Kidney (tissue), 14 donors: ENCODE data around the gene ZWILCH. TPM values are rescaled to one million over a fixed set of nuclear protein-coding genes. Genes with fewer than 3 reads are reported as not detected.
"Not testable (repeated sequence)": the region's sequence is repeated elsewhere in the genome, so short reads cannot be mapped to it uniquely, and the experiment has no call there.

Source experiments
- DNase-seq, 5 donors: peaks; one replicate each; pipeline ENCODE4 v3.0.0-alpha.2; 2013 to 2020
- FAIRE-seq: peaks from 2 replicates; lab custom pipeline; 2012; peaks lifted over from hg19 to GRCh38; lab: Jason Lieb, UNC
- H3K27ac ChIP-seq, 2 donors: one replicate each; pipeline ENCODE4 v1.7.0; 2013; ENCODE audit warnings: low read depth in 2 of 2, low read length in 2 of 2, inconsistent platforms in 1 of 2
- H3K27me3 ChIP-seq: one replicate; pipeline ENCODE4 v1.7.1; 2013; ENCODE audit warnings: low read length, inconsistent platforms; ENCODE audit not compliant: control insufficient read depth, insufficient read depth
- H3K36me3 ChIP-seq, 3 donors: one replicate each; pipeline versions ENCODE4 v1.7.0 to v1.7.1; 2013; ENCODE audit warnings: low read length in 3 of 3, control low read depth in 1 of 3, inconsistent platforms in 1 of 3; ENCODE audit not compliant: insufficient read depth in 3 of 3, control insufficient read depth in 2 of 3
- H3K4me1 ChIP-seq, 3 donors: one replicate each; pipeline versions ENCODE4 v1.7.0 to v1.7.1; 2013; ENCODE audit warnings: low read length in 3 of 3, inconsistent platforms in 1 of 3, low read depth in 1 of 3; ENCODE audit not compliant: control insufficient read depth in 2 of 3, insufficient read depth in 2 of 3
- H3K4me3 ChIP-seq, 3 donors: one replicate each; pipeline versions ENCODE4 v1.7.0 to v1.8.1; 2013; ENCODE audit warnings: low read length in 3 of 3, control low read depth in 1 of 3, inconsistent platforms in 1 of 3
- H3K9ac ChIP-seq, 3 donors: one replicate each; pipeline versions ENCODE4 v1.7.0 to v1.7.1; 2013; ENCODE audit warnings: low read length in 3 of 3, control low read depth in 1 of 3, inconsistent platforms in 1 of 3
- H3K9me3 ChIP-seq, 3 donors: one replicate each; pipeline versions ENCODE4 v1.7.0 to v1.7.1; 2013; ENCODE audit warnings: low read length in 3 of 3, control low read depth in 1 of 3, inconsistent platforms in 1 of 3; ENCODE audit not compliant: control insufficient read depth in 2 of 3, insufficient read depth in 1 of 3
- intact Hi-C: fragments of 100-400 bp; cut with DNase I; formaldehyde crosslinking; loops from one replicate; pipeline ENCODE4 v1.11.1; 2022
- polyA plus RNA-seq: library from polyadenylated mRNA; stranded (reverse); fragments of 350-450 nt; fragmentation: Illumina TruSeq; extraction: RNeasy Lipid Tissue Mini Kit (QIAGEN cat#74804); gene quantifications from one replicate; pipeline ENCODE4 v1.2.3, GENCODE V29; 2014; ENCODE audit warnings: low read depth, low replicate concordance; ENCODE audit not compliant: insufficient read depth
- total RNA-seq: library from RNA; stranded (reverse); fragmentation: NEBNext Ultra II Directional; extraction: Animal tissue kit (Norgen Biotek cat#: 25700); gene quantifications from one replicate; pipeline ENCODE4 v1.2.1, GENCODE V29; 2021
- TF ChIP-seq, protein P1 (sequence below): IDR thresholded peaks from 3 replicates; pipeline ENCODE4 v1.5.1; 2012; ENCODE audit warnings: mild to moderate bottlenecking, moderate library complexity, borderline replicate concordance; ENCODE audit not compliant: insufficient read depth; ENCODE audit errors: extremely low read depth
- donor health status: control.
- donor health status: control.
- donor health status: control.
- donor health status: control.
- donor health status: control.
- donor health status: DM: yes; HTN: yes; CAD: no.
- donor health status: Normal renal cell carcinoma (clear cell type).

The ZWILCH gene
- total and polyA plus RNA-seq, 2 donors from 2014 or later = 3.0 to 9.0 TPM

DNA sequence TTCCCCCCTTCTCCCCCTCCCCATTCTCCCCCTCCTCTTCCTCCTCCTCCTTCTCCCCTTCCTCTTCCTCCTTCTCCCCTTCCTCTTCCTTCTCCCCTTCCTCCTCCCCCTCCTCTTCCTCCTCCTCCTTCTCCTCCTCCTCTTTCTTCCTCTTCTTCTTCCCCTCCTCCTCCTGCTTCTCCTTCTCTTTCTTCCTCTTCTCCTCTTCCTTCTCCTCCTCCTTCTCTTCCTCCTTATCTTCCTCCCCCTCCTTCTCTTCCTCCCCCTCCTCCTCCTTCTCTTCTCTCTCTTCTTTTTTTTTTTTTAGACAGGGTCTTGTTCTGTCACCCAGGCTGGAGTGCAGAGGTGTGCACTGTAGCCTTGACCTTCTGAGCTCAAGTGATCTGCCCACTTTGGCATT is 81.9 kb downstream of the ZWILCH start:
- no peaks in the 10 kb centered on the region for H3K9me3 ChIP-seq
- no peak overlapping the region for H3K9ac ChIP-seq
- H3K4me3 ChIP-seq = no peak overlapping the region
- intact Hi-C loops = no loop called here
- FAIRE-seq (no peak), DNase-seq (peak in 1 of 5 donors; percentile 28)
- H3K4me1 ChIP-seq = peaks cover 0 to 2% (median 0%) of the 10 kb centered on the region in 3 donors
- H3K36me3 ChIP-seq = no peaks in the 10 kb centered on the region
- H3K27ac ChIP-seq = no peak overlapping the region
- no peaks in the 10 kb centered on the region for H3K27me3 ChIP-seq
- TF ChIP-seq, protein P1, sequence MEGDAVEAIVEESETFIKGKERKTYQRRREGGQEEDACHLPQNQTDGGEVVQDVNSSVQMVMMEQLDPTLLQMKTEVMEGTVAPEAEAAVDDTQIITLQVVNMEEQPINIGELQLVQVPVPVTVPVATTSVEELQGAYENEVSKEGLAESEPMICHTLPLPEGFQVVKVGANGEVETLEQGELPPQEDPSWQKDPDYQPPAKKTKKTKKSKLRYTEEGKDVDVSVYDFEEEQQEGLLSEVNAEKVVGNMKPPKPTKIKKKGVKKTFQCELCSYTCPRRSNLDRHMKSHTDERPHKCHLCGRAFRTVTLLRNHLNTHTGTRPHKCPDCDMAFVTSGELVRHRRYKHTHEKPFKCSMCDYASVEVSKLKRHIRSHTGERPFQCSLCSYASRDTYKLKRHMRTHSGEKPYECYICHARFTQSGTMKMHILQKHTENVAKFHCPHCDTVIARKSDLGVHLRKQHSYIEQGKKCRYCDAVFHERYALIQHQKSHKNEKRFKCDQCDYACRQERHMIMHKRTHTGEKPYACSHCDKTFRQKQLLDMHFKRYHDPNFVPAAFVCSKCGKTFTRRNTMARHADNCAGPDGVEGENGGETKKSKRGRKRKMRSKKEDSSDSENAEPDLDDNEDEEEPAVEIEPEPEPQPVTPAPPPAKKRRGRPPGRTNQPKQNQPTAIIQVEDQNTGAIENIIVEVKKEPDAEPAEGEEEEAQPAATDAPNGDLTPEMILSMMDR = no peak

- no peak overlapping the region for H3K27ac ChIP-seq
- DNase-seq (peak in 1 of 5 donors; percentile 2), FAIRE-seq (no peak)
- intact Hi-C loops = no loop called here
- H3K27me3 ChIP-seq = no peaks in the 10 kb centered on the region
- no peaks in the 10 kb centered on the region for H3K36me3 ChIP-seq
- H3K9me3 ChIP-seq = no peaks in the 10 kb centered on the region
- peaks cover 0 to 2% (median 0%) of the 10 kb centered on the region in 3 donors for H3K4me1 ChIP-seq
- TF ChIP-seq, protein P1 = no peak
- H3K9ac ChIP-seq = no peak overlapping the region
- H3K4me3 ChIP-seq = no peak overlapping the region
Measured at GRCh38 chr15:66587749-66588148, 82.6 kb downstream of the ZWILCH start.

GRCh38 chr15:66588537-66588936 is 83.4 kb downstream of the ZWILCH start:
- FAIRE-seq = no peak
- H3K4me3 ChIP-seq = no peak overlapping the region
- H3K27me3 ChIP-seq = no peaks in the 10 kb centered on the region
- H3K36me3 ChIP-seq = no peaks in the 10 kb centered on the region
- no peak overlapping the region for H3K9ac ChIP-seq
- intact Hi-C loops = no loop called here
- no peak overlapping the region for H3K27ac ChIP-seq
- peaks cover 0 to 2% (median 0%) of the 10 kb centered on the region in 3 donors for H3K4me1 ChIP-seq
- H3K9me3 ChIP-seq = no peaks in the 10 kb centered on the region
- peak in 1 of 5 donors; percentile 38 for DNase-seq
- TF ChIP-seq, protein P1 = no peak

GRCh38 chr15:66588971-66589370 is 83.8 kb downstream of the ZWILCH start:
- intact Hi-C loops = no loop called here
- no peak for FAIRE-seq

GRCh38 chr15:66589429-66589828 is 84.3 kb downstream of the ZWILCH start:
- intact Hi-C loops = not testable (repeated sequence)

More at GRCh38 chr15:66588971-66589370, 83.8 kb downstream of the ZWILCH start:
- H3K4me3 ChIP-seq = no peak overlapping the region
- H3K9me3 ChIP-seq = no peaks in the 10 kb centered on the region
- H3K9ac ChIP-seq = no peak overlapping the region
- no peak overlapping the region for H3K27ac ChIP-seq
- H3K4me1 ChIP-seq = peaks cover 0 to 2% (median 0%) of the 10 kb centered on the region in 3 donors
- peak in 1 of 5 donors; percentile 42 for DNase-seq
- TF ChIP-seq, protein P1 = no peak
- no peaks in the 10 kb centered on the region for H3K36me3 ChIP-seq
- no peaks in the 10 kb centered on the region for H3K27me3 ChIP-seq

More at GRCh38 chr15:66589429-66589828, 84.3 kb downstream of the ZWILCH start:
- H3K27me3 ChIP-seq, H3K27ac ChIP-seq, H3K4me3 ChIP-seq, H3K36me3 ChIP-seq, H3K9me3 ChIP-seq, H3K4me1 ChIP-seq, H3K9ac ChIP-seq, FAIRE-seq: not testable (repeated sequence)
- peak in 1 of 5 donors; percentile 12 for DNase-seq
